Progenitor cell of endocrine pancreas (in vitro differentiated cells): ENCODE measurements around the gene PCDH15. TPM values are rescaled to one million over a fixed set of nuclear protein-coding genes. Genes with fewer than 3 reads are reported as not detected.

Experiments used
- DNase-seq: peaks from one replicate; pipeline ENCODE4 v3.0.0; 2021; ENCODE audit warnings: low spot score; ENCODE audit not compliant: unreplicated experiment
- H3K27ac Mint-ChIP-seq: 2 replicates; pipeline ENCODE4 v1.8.0; 2021; ENCODE audit warnings: mild to moderate bottlenecking, moderate library complexity, mixed read lengths
- H3K27me3 Mint-ChIP-seq: 2 replicates; pipeline ENCODE4 v1.8.0; 2021; ENCODE audit warnings: mixed read lengths
- H3K36me3 Mint-ChIP-seq: 2 replicates; pipeline ENCODE4 v1.8.0; 2022; ENCODE audit warnings: mixed read lengths; ENCODE audit not compliant: insufficient read depth
- H3K4me1 Mint-ChIP-seq: 2 replicates; pipeline ENCODE4 v1.8.0; 2021; ENCODE audit warnings: low read depth, mixed read lengths
- H3K4me3 Mint-ChIP-seq: 2 replicates; pipeline ENCODE4 v1.8.0; 2021; ENCODE audit warnings: low read depth, mild to moderate bottlenecking, moderate library complexity, mixed read lengths
- H3K9me3 Mint-ChIP-seq: 2 replicates; pipeline ENCODE4 v1.8.0; 2021; ENCODE audit warnings: low read depth, mixed read lengths
- CTCF ChIP-seq: fragments of 200-600 bp; sonication (generic); IDR thresholded peaks from one replicate; pipeline ENCODE4 v1.5.0; 2021; ENCODE audit warnings: antibody characterized with exemption, mild to moderate bottlenecking; ENCODE audit not compliant: unreplicated experiment
- total RNA-seq: library from RNA; stranded (reverse); gene quantifications from 2 replicates; pipeline ENCODE4 v1.2.1, GENCODE V29; 2021

The PCDH15 gene
- total RNA-seq, 1 donor from 2014 or later: 0.14 TPM

- Mint-ChIP-seq H3K36me3 (no peaks in the 10 kb centered on the region), H3K27ac (no peak overlapping the region), H3K27me3 (no peaks in the 10 kb centered on the region), H3K4me1 (no peaks in the 10 kb centered on the region), H3K4me3 (no peak overlapping the region), H3K9me3 (peaks cover 12% of the 10 kb centered on the region)
- TF ChIP-seq CTCF: no peak
- no peak for DNase-seq
These were observed 740.5 kb downstream of the PCDH15 start for GRCh38 chr10:54060572-54060971.

- Mint-ChIP-seq H3K36me3 (no peaks in the 10 kb centered on the region), H3K27me3 (no peaks in the 10 kb centered on the region), H3K4me3 (no peak overlapping the region), H3K9me3 (peaks cover 12% of the 10 kb centered on the region), H3K4me1 (peaks cover 3% of the 10 kb centered on the region), H3K27ac (no peak overlapping the region)
- TF ChIP-seq CTCF: no peak
- DNase-seq: no peak
These were observed 743.7 kb downstream of the PCDH15 start for GRCh38 chr10:54057357-54057756.

GRCh38 chr10:54026340-54026739 is 774.7 kb downstream of the PCDH15 start:
- Mint-ChIP-seq H3K4me3 (no peak overlapping the region), H3K9me3 (no peaks in the 10 kb centered on the region), H3K36me3 (no peaks in the 10 kb centered on the region), H3K4me1 (no peaks in the 10 kb centered on the region), H3K27ac (no peak overlapping the region), H3K27me3 (no peaks in the 10 kb centered on the region)
- no peak for DNase-seq
- no peak for TF ChIP-seq CTCF

- no peak overlapping the region for H3K27ac Mint-ChIP-seq
- H3K36me3 Mint-ChIP-seq: no peaks in the 10 kb centered on the region
- TF ChIP-seq CTCF: no peak
- H3K9me3 Mint-ChIP-seq: peaks cover 6% of the 10 kb centered on the region
- H3K4me3 Mint-ChIP-seq: no peak overlapping the region
- DNase-seq: no peak
- no peaks in the 10 kb centered on the region for H3K27me3 Mint-ChIP-seq
- no peaks in the 10 kb centered on the region for H3K4me1 Mint-ChIP-seq
These were observed 789.9 kb downstream of the PCDH15 start for GRCh38 chr10:54011117-54011516.

- H3K27ac Mint-ChIP-seq: no peak overlapping the region
- peaks cover 9% of the 10 kb centered on the region for H3K9me3 Mint-ChIP-seq
- no peak for TF ChIP-seq CTCF
- H3K4me1 Mint-ChIP-seq: no peaks in the 10 kb centered on the region
- H3K27me3 Mint-ChIP-seq: no peaks in the 10 kb centered on the region
- no peaks in the 10 kb centered on the region for H3K36me3 Mint-ChIP-seq
- no peak for DNase-seq
- H3K4me3 Mint-ChIP-seq: no peak overlapping the region
These were observed 790.6 kb downstream of the PCDH15 start for GRCh38 chr10:54010337-54010933.
